Mucosa of descending colon (tissue), 3 donors: ENCODE measurements around the gene PLCG2. TPM values are rescaled to one million over a fixed set of nuclear protein-coding genes. Genes with fewer than 3 reads are reported as not detected.

Experiments used
- ATAC-seq: fragments of 200-7000 bp; cut with Tn5 transposase; one replicate; pipeline ENCODE4 v1.9.1; 2020; ENCODE audit warnings: mild to moderate bottlenecking, moderate library complexity
- DNase-seq, 3 donors: peaks; one replicate each; pipeline ENCODE4 v3.0.0-alpha.2; 2020
- H3K36me3 ChIP-seq: fragments of 200-600 bp; one replicate; pipeline ENCODE4 v1.8.0; 2021; ENCODE audit warnings: low read depth, mild to moderate bottlenecking
- H3K4me1 ChIP-seq: fragments of 200-600 bp; one replicate; pipeline ENCODE4 v1.8.0; 2021; ENCODE audit warnings: low read depth, mild to moderate bottlenecking
- H3K4me3 ChIP-seq: fragments of 200-600 bp; one replicate; pipeline ENCODE4 v1.8.0; 2021; ENCODE audit warnings: mild to moderate bottlenecking
- H3K9me3 ChIP-seq: fragments of 200-600 bp; one replicate; pipeline ENCODE4 v1.8.0; 2021; ENCODE audit warnings: mild to moderate bottlenecking
- CTCF ChIP-seq: fragments of 200-600 bp; IDR thresholded peaks from one replicate; pipeline ENCODE4 v1.8.0; 2022; ENCODE audit warnings: antibody characterized with exemption, mild to moderate bottlenecking
- intact Hi-C, 2 donors: fragments of 100-400 bp; cut with DNase I in 1 of 2; cut with micrococcal nuclease in 1 of 2; formaldehyde crosslinking; loops; one replicate each; pipeline versions ENCODE4 v1.11.0 to v1.11.1; 2022; cut with DNase I, micrococcal nuclease
- total RNA-seq, 3 donors: library from RNA; stranded (reverse); fragmentation: NEBNext Ultra II Directional in 2 of 3; extraction: Animal tissue kit (Norgen Biotek cat#: 25700) in 2 of 3; gene quantifications; one replicate each; pipeline versions ENCODE4 v1.2.1 to v1.2.4, GENCODE V29; 2021 to 2023
- donor health status: DM: no; HTN: no; CAD: no; lungs with moderate emphysema.
- donor health status: DM: no; HTN: no; CAD: no.
- donor health status: DM: no; HTN: yes; CAD: no.

Gene PLCG2
- total RNA-seq, 3 donors from 2014 or later = 14.7 to 19.5 (median 15.0) TPM

GRCh38 chr16:81836279-81837054 lies 57.4 kb downstream of the PLCG2 start:
- H3K4me3 ChIP-seq = no peak overlapping the region
- no peaks in the 10 kb centered on the region for H3K4me1 ChIP-seq
- peak; percentile 68 for ATAC-seq
- DNase-seq = no peak
- H3K9me3 ChIP-seq = no peaks in the 10 kb centered on the region
- intact Hi-C loops = no loop called here
- TF ChIP-seq CTCF = no peak
- H3K36me3 ChIP-seq = no peaks in the 10 kb centered on the region

- DNase-seq = no peak
- TF ChIP-seq CTCF = no peak
- Histone ChIP-seq H3K36me3 (no peaks in the 10 kb centered on the region), H3K9me3 (no peaks in the 10 kb centered on the region), H3K4me1 (no peaks in the 10 kb centered on the region), H3K4me3 (no peak overlapping the region)
- ATAC-seq = no peak
- intact Hi-C loops = no loop called here
These were observed 58.2 kb downstream of the PLCG2 start for GRCh38 chr16:81837312-81837751.

GRCh38 chr16:81838794-81839193 lies 59.7 kb downstream of the PLCG2 start:
- no peak overlapping the region for H3K4me3 ChIP-seq

GRCh38 chr16:81841722-81842121 lies 62.6 kb downstream of the PLCG2 start:
- ATAC-seq (peak; percentile 65), DNase-seq (no peak)
- no peak overlapping the region for H3K4me3 ChIP-seq
- H3K9me3 ChIP-seq = no peaks in the 10 kb centered on the region
- H3K36me3 ChIP-seq = no peaks in the 10 kb centered on the region
- no peak for TF ChIP-seq CTCF
- H3K4me1 ChIP-seq = no peaks in the 10 kb centered on the region
- intact Hi-C loops = no loop called here

More at GRCh38 chr16:81838794-81839193, 59.7 kb downstream of the PLCG2 start:
- H3K36me3 ChIP-seq = no peaks in the 10 kb centered on the region
- intact Hi-C loops = no loop called here
- no peaks in the 10 kb centered on the region for H3K4me1 ChIP-seq
- TF ChIP-seq CTCF = no peak
- no peak for DNase-seq
- no peak for ATAC-seq
- H3K9me3 ChIP-seq = no peaks in the 10 kb centered on the region

- intact Hi-C loops = no loop called here
- ATAC-seq (peak; percentile 41), DNase-seq (no peak)
- H3K4me3 ChIP-seq = no peak overlapping the region
- H3K36me3 ChIP-seq = no peaks in the 10 kb centered on the region
- no peaks in the 10 kb centered on the region for H3K9me3 ChIP-seq
- TF ChIP-seq CTCF = no peak
- H3K4me1 ChIP-seq = no peaks in the 10 kb centered on the region
These were observed 63.6 kb downstream of the PLCG2 start for GRCh38 chr16:81842564-81843242.
